Raji (cell line): ENCODE data around the gene MGAT2.

Source experiments
- POLR2A ChIP-seq: IDR thresholded peaks from 2 replicates; pipeline ENCODE4 v1.6.1; 2011; ENCODE audit warnings: low read depth, low read length, control low read depth; ENCODE audit not compliant: insufficient read depth

MGAT2 gene

GRCh38 chr14:49633640-49634546, 13.3 kb downstream of the MGAT2 start:
- TF ChIP-seq POLR2A, result peak; percentile 75

GRCh38 chr14:49634547-49635334, 14.1 kb downstream of the MGAT2 start, which contains the start of gene DNAAF2:
TSS of gene DNAAF2 (minus strand) at chr14:49635244. CDS start at chr14:49635149, 95 bp downstream.
- peak; percentile 73 for TF ChIP-seq POLR2A

GRCh38 chr14:49636866-49637265, 16.3 kb downstream of the MGAT2 start:
- no peak for TF ChIP-seq POLR2A

GRCh38 chr14:49637534-49638078, 17.0 kb downstream of the MGAT2 start:
- no peak for TF ChIP-seq POLR2A

- no peak for TF ChIP-seq POLR2A
Measured at GRCh38 chr14:49640540-49641417, 20.2 kb downstream of the MGAT2 start.

- no peak for TF ChIP-seq POLR2A
Measured at GRCh38 chr14:49641697-49642129, 21.1 kb downstream of the MGAT2 start.

GRCh38 chr14:49642163-49642562, 21.6 kb downstream of the MGAT2 start:
- no peak for TF ChIP-seq POLR2A

- no peak for TF ChIP-seq POLR2A
Measured at GRCh38 chr14:49653508-49653907, 32.9 kb downstream of the MGAT2 start.

GRCh38 chr14:49654511-49654910, 33.9 kb downstream of the MGAT2 start:
- TF ChIP-seq POLR2A, result no peak

GRCh38 chr14:49659526-49660455, 39.2 kb downstream of the MGAT2 start:
- TF ChIP-seq POLR2A, result no peak

GRCh38 chr14:49670475-49670874, 49.9 kb downstream of the MGAT2 start:
- no peak for TF ChIP-seq POLR2A
